Hepatocyte (in vitro differentiated cells): ENCODE measurements around the gene TPM2.

ENCODE experiments used
- EZH2 ChIP-seq: fragments of 200-600 bp; sonication (generic); IDR thresholded peaks from 2 replicates; pipeline ENCODE4 v1.6.1; 2016; ENCODE audit warnings: antibody characterized with exemption, mild to moderate bottlenecking, borderline replicate concordance
- EZH2phosphoT487 ChIP-seq: fragments of 200-600 bp; sonication (generic); IDR thresholded peaks from one replicate; pipeline ENCODE4 v1.6.1; 2018; ENCODE audit warnings: antibody characterized with exemption, mild to moderate bottlenecking, low read depth, moderate library complexity; ENCODE audit not compliant: unreplicated experiment, severe bottlenecking
- TF ChIP-seq, protein P1 (sequence below): fragments of 200-600 bp; sonication (generic); IDR thresholded peaks from 2 replicates; pipeline ENCODE4 v1.5.1; 2016; ENCODE audit warnings: antibody characterized with exemption, mild to moderate bottlenecking; ENCODE audit not compliant: poor library complexity

DNA sequence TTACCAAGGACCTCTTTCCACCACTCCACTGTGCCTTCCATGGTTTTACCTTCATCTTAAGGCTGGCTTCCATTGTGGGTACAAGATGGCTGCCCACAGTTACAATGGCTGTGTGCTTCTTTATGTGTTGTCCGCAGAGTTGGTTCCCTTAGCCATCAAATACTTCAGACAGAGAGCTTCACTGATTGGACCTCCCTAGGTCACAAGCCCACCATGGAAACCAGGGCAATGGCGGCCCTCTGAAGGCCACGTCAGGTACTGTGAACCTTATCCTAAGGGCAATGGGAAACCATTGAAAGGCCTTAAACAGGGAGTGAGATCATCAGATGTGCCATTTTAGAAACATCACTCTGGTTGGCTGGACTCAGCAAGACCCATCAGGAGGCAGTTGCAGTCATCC, 21.8 kb downstream of the TPM2 start:
- TF ChIP-seq, protein P1, sequence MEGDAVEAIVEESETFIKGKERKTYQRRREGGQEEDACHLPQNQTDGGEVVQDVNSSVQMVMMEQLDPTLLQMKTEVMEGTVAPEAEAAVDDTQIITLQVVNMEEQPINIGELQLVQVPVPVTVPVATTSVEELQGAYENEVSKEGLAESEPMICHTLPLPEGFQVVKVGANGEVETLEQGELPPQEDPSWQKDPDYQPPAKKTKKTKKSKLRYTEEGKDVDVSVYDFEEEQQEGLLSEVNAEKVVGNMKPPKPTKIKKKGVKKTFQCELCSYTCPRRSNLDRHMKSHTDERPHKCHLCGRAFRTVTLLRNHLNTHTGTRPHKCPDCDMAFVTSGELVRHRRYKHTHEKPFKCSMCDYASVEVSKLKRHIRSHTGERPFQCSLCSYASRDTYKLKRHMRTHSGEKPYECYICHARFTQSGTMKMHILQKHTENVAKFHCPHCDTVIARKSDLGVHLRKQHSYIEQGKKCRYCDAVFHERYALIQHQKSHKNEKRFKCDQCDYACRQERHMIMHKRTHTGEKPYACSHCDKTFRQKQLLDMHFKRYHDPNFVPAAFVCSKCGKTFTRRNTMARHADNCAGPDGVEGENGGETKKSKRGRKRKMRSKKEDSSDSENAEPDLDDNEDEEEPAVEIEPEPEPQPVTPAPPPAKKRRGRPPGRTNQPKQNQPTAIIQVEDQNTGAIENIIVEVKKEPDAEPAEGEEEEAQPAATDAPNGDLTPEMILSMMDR = no peak
- TF ChIP-seq EZH2 (no peak), EZH2phosphoT487 (no peak)
